A673 (cell line): Measurements from ENCODE around the gene CDIPT.
"Not testable (repeated sequence)": the region's sequence is repeated elsewhere in the genome, so short reads cannot be mapped to it uniquely, and the experiment has no call there.

Experiments used
- EZH2 ChIP-seq: fragments of 200-600 bp; sonication (generic); IDR thresholded peaks from 2 replicates; pipeline ENCODE4 v1.6.1; 2017; ENCODE audit warnings: borderline replicate concordance, low read depth, mild to moderate bottlenecking, mixed read lengths, antibody characterized with exemption, low read length; ENCODE audit not compliant: poor library complexity, severe bottlenecking
- TF ChIP-seq, protein P1 (sequence below): fragments of 300-800, 200-600 bp; sonication (generic); conservative IDR thresholded peaks from 2 replicates; pipeline ENCODE4 v1.5.1; 2017; ENCODE audit warnings: low read depth, mild to moderate bottlenecking, antibody characterized with exemption, low read length, moderate library complexity, mixed read lengths

DNA sequence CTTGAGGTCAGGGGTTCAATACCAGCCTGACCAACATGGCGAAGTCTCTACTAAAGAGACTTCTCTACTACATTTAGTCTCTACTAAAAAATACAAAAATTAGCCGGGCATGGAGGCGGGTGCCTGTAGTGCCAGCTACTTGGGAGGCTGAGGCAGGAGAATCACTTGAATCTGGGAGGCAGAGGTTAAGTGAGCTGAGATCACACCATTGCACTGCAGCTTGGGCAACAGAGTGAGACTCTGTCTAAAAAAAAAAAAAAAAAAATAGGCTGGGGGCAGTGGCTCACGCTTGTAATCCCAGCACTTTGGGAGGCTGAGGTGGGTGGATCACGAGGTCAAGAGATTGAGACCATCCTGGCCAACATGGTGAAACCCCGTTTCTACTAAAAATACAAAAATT, 46.8 kb upstream of the CDIPT start:
- TF ChIP-seq, protein P1, sequence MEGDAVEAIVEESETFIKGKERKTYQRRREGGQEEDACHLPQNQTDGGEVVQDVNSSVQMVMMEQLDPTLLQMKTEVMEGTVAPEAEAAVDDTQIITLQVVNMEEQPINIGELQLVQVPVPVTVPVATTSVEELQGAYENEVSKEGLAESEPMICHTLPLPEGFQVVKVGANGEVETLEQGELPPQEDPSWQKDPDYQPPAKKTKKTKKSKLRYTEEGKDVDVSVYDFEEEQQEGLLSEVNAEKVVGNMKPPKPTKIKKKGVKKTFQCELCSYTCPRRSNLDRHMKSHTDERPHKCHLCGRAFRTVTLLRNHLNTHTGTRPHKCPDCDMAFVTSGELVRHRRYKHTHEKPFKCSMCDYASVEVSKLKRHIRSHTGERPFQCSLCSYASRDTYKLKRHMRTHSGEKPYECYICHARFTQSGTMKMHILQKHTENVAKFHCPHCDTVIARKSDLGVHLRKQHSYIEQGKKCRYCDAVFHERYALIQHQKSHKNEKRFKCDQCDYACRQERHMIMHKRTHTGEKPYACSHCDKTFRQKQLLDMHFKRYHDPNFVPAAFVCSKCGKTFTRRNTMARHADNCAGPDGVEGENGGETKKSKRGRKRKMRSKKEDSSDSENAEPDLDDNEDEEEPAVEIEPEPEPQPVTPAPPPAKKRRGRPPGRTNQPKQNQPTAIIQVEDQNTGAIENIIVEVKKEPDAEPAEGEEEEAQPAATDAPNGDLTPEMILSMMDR = not testable (repeated sequence)
- TF ChIP-seq EZH2 = not testable (repeated sequence)
